B cell (primary cell): ENCODE data around the gene INPP4A. TPM values are rescaled to one million over a fixed set of nuclear protein-coding genes. Genes with fewer than 3 reads are reported as not detected.
A peak's percentile ranks its signal among the peaks of the same experiment; 100 is the strongest.

ENCODE experiments used
- ATAC-seq: fragments of 200-7000 bp; cut with Tn5 transposase; one replicate; pipeline ENCODE4 v1.10.0; 2021; ENCODE audit warnings: low read depth, mild to moderate bottlenecking, moderate number of reproducible peaks, moderate library complexity
- CTCF ChIA-PET: fragments of 350-600 bp; sonication (Branson Sonifier 250); formaldehyde crosslinking; loops from one replicate; lab custom pipeline; 2021; ENCODE audit warnings: antibody characterized with exemption, inconsistent platforms; lab: Charles Lee
- POLR2A ChIA-PET: fragments of 350-600 bp; sonication (Branson Sonifier 250); formaldehyde crosslinking; loops from one replicate; lab custom pipeline; 2021; ENCODE audit warnings: antibody characterized with exemption; lab: Charles Lee
- DNase-seq: peaks from one replicate; pipeline ENCODE4 v3.0.0; 2013
- H2AFZ ChIP-seq: 2 replicates; pipeline ENCODE4 v1.6.1; 2012; ENCODE audit warnings: mild to moderate bottlenecking, low read depth, low read length; ENCODE audit not compliant: insufficient read depth, poor library complexity, severe bottlenecking
- H3K27ac ChIP-seq, 2 donors: 1 replicate in 1 of 2; 2 replicates in 1 of 2; pipeline ENCODE4 v1.5.1; 2012 to 2013; ENCODE audit warnings: low read length in 2 of 2, mild to moderate bottlenecking in 2 of 2, moderate library complexity in 1 of 2
- H3K27me3 ChIP-seq, 4 experiments: fragments of 200-600 bp in 1 of 4; sonication (generic) in 1 of 4; replicated peaks in 1 of 4; 1 replicate in 2 of 4; 2 replicates in 2 of 4; pipeline versions ENCODE4 v1.6.1 to v1.7.0; 2013 to 2016; ENCODE audit warnings: low read length in 3 of 4, mild to moderate bottlenecking in 2 of 4, mixed read lengths in 1 of 4, moderate library complexity in 1 of 4; ENCODE audit not compliant: insufficient read depth in 4 of 4, control insufficient read depth in 3 of 4; ENCODE audit errors: control extremely low read depth in 1 of 4
- H3K36me3 ChIP-seq, 2 experiments: replicated peaks in 1 of 2; 1 replicate in 1 of 2; 2 replicates in 1 of 2; pipeline versions ENCODE4 v1.6.1 to v1.7.1; 2013; ENCODE audit warnings: low read length in 1 of 2; ENCODE audit not compliant: insufficient read depth in 2 of 2, control insufficient read depth in 1 of 2; ENCODE audit errors: control extremely low read depth in 1 of 2, extremely low read depth in 1 of 2
- H3K4me1 ChIP-seq, 2 donors: fragments of 200-600 bp in 1 of 2; sonication (generic) in 1 of 2; 1 replicate in 1 of 2; 2 replicates in 1 of 2; pipeline versions ENCODE4 v1.5.1 to v1.6.1; 2013 to 2017; ENCODE audit warnings: low read length in 2 of 2; ENCODE audit not compliant: control insufficient read depth in 2 of 2, insufficient read depth in 2 of 2
- H3K4me2 ChIP-seq: replicated peaks from 2 replicates; pipeline ENCODE3; 2012; ENCODE audit warnings: mild to moderate bottlenecking, low read depth, low read length; ENCODE audit not compliant: poor library complexity, severe bottlenecking
- H3K4me3 ChIP-seq, 5 experiments: fragments of 200-600 bp in 1 of 5; sonication (generic) in 1 of 5; 1 replicate in 3 of 5; 2 replicates in 2 of 5; pipeline versions ENCODE4 v1.5.1 to v1.7.0; 2011 to 2016; ENCODE audit warnings: low read length in 4 of 5, mild to moderate bottlenecking in 4 of 5, low read depth in 2 of 5, control low read depth in 1 of 5, moderate library complexity in 1 of 5; ENCODE audit not compliant: insufficient read depth in 1 of 5; ENCODE audit errors: control extremely low read depth in 1 of 5, extremely low read depth in 1 of 5
- H3K79me2 ChIP-seq: fragments of 200-600 bp; sonication (generic); one replicate; pipeline ENCODE4 v1.6.0; 2016; ENCODE audit warnings: low read length; ENCODE audit not compliant: control insufficient read depth, insufficient read depth
- H3K9ac ChIP-seq: fragments of 200-600 bp; sonication (generic); 2 replicates; pipeline ENCODE4 v1.6.1; 2017; ENCODE audit warnings: mild to moderate bottlenecking, low read length, moderate library complexity
- H3K9me3 ChIP-seq, 3 donors: one replicate each; pipeline versions ENCODE4 v1.6.1 to v1.7.1; 2013; ENCODE audit warnings: low read length in 2 of 3; ENCODE audit not compliant: control insufficient read depth in 2 of 3, insufficient read depth in 1 of 3; ENCODE audit errors: control extremely low read depth in 1 of 3
- H4K20me1 ChIP-seq: 2 replicates; pipeline ENCODE4 v1.6.0; 2012; ENCODE audit warnings: mild to moderate bottlenecking, low read length; ENCODE audit not compliant: insufficient read depth, control insufficient read depth, poor library complexity, severe bottlenecking
- H3K27ac Mint-ChIP-seq: one replicate; pipeline ENCODE4 v1.8.0; 2021; ENCODE audit warnings: mixed read lengths
- H3K27me3 Mint-ChIP-seq: one replicate; pipeline ENCODE4 v1.8.0; 2021; ENCODE audit warnings: mixed read lengths
- H3K4me1 Mint-ChIP-seq: one replicate; pipeline ENCODE4 v1.8.0; 2021; ENCODE audit warnings: mixed read lengths
- H3K4me3 Mint-ChIP-seq: one replicate; pipeline ENCODE4 v1.8.0; 2021; ENCODE audit warnings: mixed read lengths
- H3K9me3 Mint-ChIP-seq: one replicate; pipeline ENCODE4 v1.8.0; 2022; ENCODE audit warnings: mixed read lengths; ENCODE audit not compliant: insufficient read depth
- EZH2 ChIP-seq: IDR thresholded peaks from 2 replicates; pipeline ENCODE4 v1.6.1; 2012; ENCODE audit warnings: borderline replicate concordance, low read depth, mild to moderate bottlenecking, moderate library complexity, low read length; ENCODE audit not compliant: insufficient read depth, poor library complexity, severe bottlenecking
- WGBS: methylation state at CpG from one replicate; pipeline ENCODE4 v1.1.5; 2013; ENCODE audit warnings: missing lambda C conversion rate; ENCODE audit not compliant: insufficient coverage; 5-methylcytosine and 5-hydroxymethylcytosine counted together
- intact Hi-C: fragments of 100-400 bp; cut with micrococcal nuclease; formaldehyde crosslinking; loops from one replicate; pipeline ENCODE4 v1.10.0; 2022
- polyA plus RNA-seq: library from polyadenylated mRNA; depleted of rRNA; stranded (reverse); fragments of >200 nt; gene quantifications from 2 replicates; pipeline ENCODE4 v1.2.3, GENCODE V29; 2012
- total RNA-seq, 2 donors: library from RNA; stranded (reverse); fragments of 120-200 nt in 1 of 2; gene quantifications; 1 replicate in 1 of 2; 2 replicates in 1 of 2; pipeline versions ENCODE4 v1.2.3 to v1.2.4, GENCODE V29; 2013 to 2022
- TF ChIP-seq, protein P1 (sequence below): fragments of 200-600 bp; IDR thresholded peaks from one replicate; pipeline ENCODE4 v1.8.0; 2022; ENCODE audit warnings: antibody characterized with exemption, mild to moderate bottlenecking

Gene INPP4A
- total and polyA plus RNA-seq, 2 donors (not counting 1 experiment from before 2014, with no cell fraction given), result 10.7 to 22.5 TPM

DNA sequence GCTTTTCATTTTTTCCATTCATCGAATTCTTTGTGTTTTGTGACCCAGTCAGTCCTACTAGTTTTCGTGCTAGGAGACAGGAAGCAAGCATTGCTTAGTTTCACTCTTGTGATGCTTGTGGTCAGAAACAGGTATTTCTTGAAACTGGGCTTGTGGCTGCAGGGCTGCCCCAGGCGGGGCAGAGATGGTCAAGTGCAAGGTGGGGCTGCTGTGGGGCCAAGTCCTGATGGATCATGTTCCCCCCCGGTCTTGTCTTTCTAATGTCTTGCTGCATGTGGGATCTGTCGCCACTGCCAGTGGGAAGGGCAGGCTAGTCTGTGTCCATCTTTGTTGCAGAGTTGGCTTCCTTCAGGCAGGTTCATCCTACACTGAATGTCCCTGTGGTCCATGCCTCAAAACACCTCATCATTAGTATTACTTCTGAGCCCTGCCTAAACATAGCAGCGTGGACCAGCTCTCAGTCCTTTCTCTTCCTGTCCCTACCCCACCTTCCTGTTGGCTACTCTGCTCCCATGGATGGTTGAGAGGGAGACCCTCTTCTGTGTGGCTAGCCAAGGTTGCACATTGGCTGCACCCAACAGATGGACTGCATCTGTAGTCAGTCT is 38.7 kb downstream of the INPP4A start:
- Mint-ChIP-seq H3K4me3 (no peak overlapping the region), H3K4me1 (peaks cover 56% of the 10 kb centered on the region), H3K9me3 (no peaks in the 10 kb centered on the region), H3K27me3 (no peaks in the 10 kb centered on the region), H3K27ac (no peak overlapping the region)
- H2AFZ ChIP-seq, result no peak overlapping the region
- no peaks in the 10 kb centered on the region for H3K36me3 ChIP-seq
- H3K9ac ChIP-seq, result no peak overlapping the region
- ATAC-seq (no peak), DNase-seq (no peak)
- no peak overlapping the region for H3K27ac ChIP-seq
- no peaks in the 10 kb centered on the region for H3K9me3 ChIP-seq
- H3K4me1 ChIP-seq, result peaks cover 20 to 48% of the 10 kb centered on the region in 2 donors
- H3K27me3 ChIP-seq, result peaks cover 0 to 4% (median 0%) of the 10 kb centered on the region in 4 experiments
- H3K4me2 ChIP-seq, result peak overlapping the region; percentile 11
- CTCF ChIA-PET, result interaction anchor here (1.4 kb wide), 1 partner anchor 19 kb away, joined by 3 read pairs; no protein-coding TSS in a partner anchor
- POLR2A ChIA-PET, result no interaction called here
- intact Hi-C loops, result no loop called here
- TF ChIP-seq, protein P1, sequence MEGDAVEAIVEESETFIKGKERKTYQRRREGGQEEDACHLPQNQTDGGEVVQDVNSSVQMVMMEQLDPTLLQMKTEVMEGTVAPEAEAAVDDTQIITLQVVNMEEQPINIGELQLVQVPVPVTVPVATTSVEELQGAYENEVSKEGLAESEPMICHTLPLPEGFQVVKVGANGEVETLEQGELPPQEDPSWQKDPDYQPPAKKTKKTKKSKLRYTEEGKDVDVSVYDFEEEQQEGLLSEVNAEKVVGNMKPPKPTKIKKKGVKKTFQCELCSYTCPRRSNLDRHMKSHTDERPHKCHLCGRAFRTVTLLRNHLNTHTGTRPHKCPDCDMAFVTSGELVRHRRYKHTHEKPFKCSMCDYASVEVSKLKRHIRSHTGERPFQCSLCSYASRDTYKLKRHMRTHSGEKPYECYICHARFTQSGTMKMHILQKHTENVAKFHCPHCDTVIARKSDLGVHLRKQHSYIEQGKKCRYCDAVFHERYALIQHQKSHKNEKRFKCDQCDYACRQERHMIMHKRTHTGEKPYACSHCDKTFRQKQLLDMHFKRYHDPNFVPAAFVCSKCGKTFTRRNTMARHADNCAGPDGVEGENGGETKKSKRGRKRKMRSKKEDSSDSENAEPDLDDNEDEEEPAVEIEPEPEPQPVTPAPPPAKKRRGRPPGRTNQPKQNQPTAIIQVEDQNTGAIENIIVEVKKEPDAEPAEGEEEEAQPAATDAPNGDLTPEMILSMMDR, result no peak
- no peak for TF ChIP-seq EZH2
- H4K20me1 ChIP-seq, result no peaks in the 10 kb centered on the region
- peaks cover 49% of the 10 kb centered on the region for H3K79me2 ChIP-seq
- H3K4me3 ChIP-seq, result no peak overlapping the region
- 59% methylated on average over 5 of the region's 6 CpGs for WGBS

DNA sequence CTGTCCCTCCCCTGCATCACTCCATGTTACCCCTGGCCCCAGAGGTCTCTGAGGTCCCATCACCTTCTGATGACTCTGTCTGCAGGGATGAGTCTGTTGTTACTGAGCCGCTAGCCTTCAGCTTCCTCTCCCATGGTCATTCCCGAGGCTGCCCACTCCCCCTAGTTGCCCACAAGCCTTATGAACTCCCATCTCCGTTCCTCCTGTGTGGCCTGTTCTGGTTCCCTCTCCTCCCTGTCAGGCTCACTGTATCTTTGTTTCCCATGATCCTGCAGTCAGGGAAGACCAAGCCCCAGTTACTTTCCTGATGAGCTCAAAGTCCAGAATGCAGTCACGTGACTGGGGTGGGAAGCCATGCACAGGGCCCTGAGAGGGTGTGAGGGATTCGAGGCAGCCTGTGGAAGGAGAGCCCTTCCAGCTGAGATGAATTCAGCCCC is 39.5 kb downstream of the INPP4A start:
- Mint-ChIP-seq H3K27me3 (no peaks in the 10 kb centered on the region), H3K4me1 (peaks cover 54% of the 10 kb centered on the region), H3K4me3 (no peak overlapping the region), H3K27ac (no peak overlapping the region), H3K9me3 (no peaks in the 10 kb centered on the region)
- H3K27me3 ChIP-seq, result no peaks in the 10 kb centered on the region
- peaks cover 49% of the 10 kb centered on the region for H3K79me2 ChIP-seq
- H3K4me2 ChIP-seq, result no peak overlapping the region
- POLR2A ChIA-PET, result no interaction called here
- no peak for TF ChIP-seq EZH2
- TF ChIP-seq, protein P1, result no peak
- no peak overlapping the region for H3K9ac ChIP-seq
- intact Hi-C loops, result no loop called here
- ATAC-seq, result no peak
- CTCF ChIA-PET, result interaction anchor here (1.4 kb wide), 1 partner anchor 20 kb away, joined by 3 read pairs; no protein-coding TSS in a partner anchor
- no peaks in the 10 kb centered on the region for H3K9me3 ChIP-seq
- H4K20me1 ChIP-seq, result no peaks in the 10 kb centered on the region
- no peaks in the 10 kb centered on the region for H3K36me3 ChIP-seq
- H3K4me3 ChIP-seq, result no peak overlapping the region
- WGBS, result 98% methylated on average over 4 of the region's 5 CpGs
- H3K4me1 ChIP-seq, result peaks cover 12 to 41% of the 10 kb centered on the region in 2 donors
- no peak overlapping the region for H2AFZ ChIP-seq
- no peak for DNase-seq
- H3K27ac ChIP-seq, result no peak overlapping the region
